Tibial artery (tissue), 4 donors: Measurements from ENCODE around the gene DCAF7.

Experiments
- DNase-seq, 2 donors: peaks; one replicate each; pipeline ENCODE4 v3.0.0-alpha.2; 2019
- H3K27ac ChIP-seq, 2 donors: fragments of 200-600 bp; sonication (generic) in 1 of 2; 1 replicate in 1 of 2; 2 replicates in 1 of 2; pipeline ENCODE4 v1.5.1; 2018 to 2019; ENCODE audit warnings: mild to moderate bottlenecking in 1 of 2
- H3K27me3 ChIP-seq, 2 donors: fragments of 200-600 bp; sonication (generic) in 1 of 2; one replicate each; pipeline versions ENCODE4 v1.5.1 to v1.6.0; 2016 to 2019
- H3K36me3 ChIP-seq, 3 donors: fragments of 200-600 bp; sonication (generic) in 2 of 3; one replicate each; pipeline ENCODE4 v1.5.1; 2016 to 2019; ENCODE audit warnings: mild to moderate bottlenecking in 2 of 3
- H3K4me1 ChIP-seq, 4 donors: fragments of 200-600 bp; sonication (generic) in 2 of 4; 1 replicate in 3 of 4; 2 replicates in 1 of 4; pipeline ENCODE4 v1.5.1; 2016 to 2019
- H3K4me3 ChIP-seq, 2 donors: fragments of 200-600 bp; sonication (generic) in 1 of 2; 1 replicate in 1 of 2; 2 replicates in 1 of 2; pipeline ENCODE4 v1.5.1; 2018 to 2019; ENCODE audit warnings: mild to moderate bottlenecking in 2 of 2
- H3K9me3 ChIP-seq, 3 donors: fragments of 200-600 bp; sonication (generic) in 1 of 3; one replicate each; pipeline ENCODE4 v1.5.1; 2016 to 2019
- intact Hi-C: fragments of 100-400 bp; cut with DNase I; formaldehyde crosslinking; loops from one replicate; pipeline ENCODE4 v1.15.0; 2023; ENCODE audit warnings: low total_unique reads
- TF ChIP-seq, protein P1 (sequence below), 2 experiments: fragments of 200-600 bp in 1 of 2; fragments of 450-650 bp in 1 of 2; IDR thresholded peaks; one replicate each; pipeline ENCODE4 v1.5.1; 2017 to 2019; ENCODE audit warnings: antibody characterized with exemption in 2 of 2, mild to moderate bottlenecking in 1 of 2, moderate library complexity in 1 of 2

Gene DCAF7

DNA sequence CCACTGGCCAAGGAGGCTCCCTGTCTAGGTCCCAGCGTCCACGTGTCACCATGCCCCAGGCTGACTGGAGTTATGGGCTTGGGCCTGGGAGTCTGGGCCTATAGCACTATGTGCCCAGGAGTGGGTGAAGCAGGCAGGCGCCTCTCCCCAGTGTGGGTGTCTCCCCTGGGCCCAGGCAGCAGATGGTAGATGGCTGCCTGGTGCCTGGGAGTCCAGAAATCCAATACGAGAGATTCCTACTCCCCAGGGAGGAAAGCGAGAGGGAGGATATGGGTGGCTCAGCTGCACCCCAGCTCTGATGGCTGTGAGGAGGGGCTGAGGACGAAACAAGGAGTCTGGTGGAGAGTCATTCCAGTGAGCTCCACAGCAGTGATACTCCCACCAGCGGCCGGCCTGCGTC, 22.1 kb upstream of the DCAF7 start:
- TF ChIP-seq, protein P1, sequence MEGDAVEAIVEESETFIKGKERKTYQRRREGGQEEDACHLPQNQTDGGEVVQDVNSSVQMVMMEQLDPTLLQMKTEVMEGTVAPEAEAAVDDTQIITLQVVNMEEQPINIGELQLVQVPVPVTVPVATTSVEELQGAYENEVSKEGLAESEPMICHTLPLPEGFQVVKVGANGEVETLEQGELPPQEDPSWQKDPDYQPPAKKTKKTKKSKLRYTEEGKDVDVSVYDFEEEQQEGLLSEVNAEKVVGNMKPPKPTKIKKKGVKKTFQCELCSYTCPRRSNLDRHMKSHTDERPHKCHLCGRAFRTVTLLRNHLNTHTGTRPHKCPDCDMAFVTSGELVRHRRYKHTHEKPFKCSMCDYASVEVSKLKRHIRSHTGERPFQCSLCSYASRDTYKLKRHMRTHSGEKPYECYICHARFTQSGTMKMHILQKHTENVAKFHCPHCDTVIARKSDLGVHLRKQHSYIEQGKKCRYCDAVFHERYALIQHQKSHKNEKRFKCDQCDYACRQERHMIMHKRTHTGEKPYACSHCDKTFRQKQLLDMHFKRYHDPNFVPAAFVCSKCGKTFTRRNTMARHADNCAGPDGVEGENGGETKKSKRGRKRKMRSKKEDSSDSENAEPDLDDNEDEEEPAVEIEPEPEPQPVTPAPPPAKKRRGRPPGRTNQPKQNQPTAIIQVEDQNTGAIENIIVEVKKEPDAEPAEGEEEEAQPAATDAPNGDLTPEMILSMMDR (IDR thresholded peaks at IDR 0.05) = no peak
- Histone ChIP-seq H3K36me3 (no peaks in the 10 kb centered on the region), H3K27me3 (peaks cover 0 to 34% of the 10 kb centered on the region in 2 donors), H3K4me3 (no peak overlapping the region), H3K27ac (no peak overlapping the region), H3K4me1 (peaks cover 0 to 3% (median under 1%) of the 10 kb centered on the region in 4 donors), H3K9me3 (no peaks in the 10 kb centered on the region)
- DNase-seq = no peak
- intact Hi-C loops = no loop called here

DNA sequence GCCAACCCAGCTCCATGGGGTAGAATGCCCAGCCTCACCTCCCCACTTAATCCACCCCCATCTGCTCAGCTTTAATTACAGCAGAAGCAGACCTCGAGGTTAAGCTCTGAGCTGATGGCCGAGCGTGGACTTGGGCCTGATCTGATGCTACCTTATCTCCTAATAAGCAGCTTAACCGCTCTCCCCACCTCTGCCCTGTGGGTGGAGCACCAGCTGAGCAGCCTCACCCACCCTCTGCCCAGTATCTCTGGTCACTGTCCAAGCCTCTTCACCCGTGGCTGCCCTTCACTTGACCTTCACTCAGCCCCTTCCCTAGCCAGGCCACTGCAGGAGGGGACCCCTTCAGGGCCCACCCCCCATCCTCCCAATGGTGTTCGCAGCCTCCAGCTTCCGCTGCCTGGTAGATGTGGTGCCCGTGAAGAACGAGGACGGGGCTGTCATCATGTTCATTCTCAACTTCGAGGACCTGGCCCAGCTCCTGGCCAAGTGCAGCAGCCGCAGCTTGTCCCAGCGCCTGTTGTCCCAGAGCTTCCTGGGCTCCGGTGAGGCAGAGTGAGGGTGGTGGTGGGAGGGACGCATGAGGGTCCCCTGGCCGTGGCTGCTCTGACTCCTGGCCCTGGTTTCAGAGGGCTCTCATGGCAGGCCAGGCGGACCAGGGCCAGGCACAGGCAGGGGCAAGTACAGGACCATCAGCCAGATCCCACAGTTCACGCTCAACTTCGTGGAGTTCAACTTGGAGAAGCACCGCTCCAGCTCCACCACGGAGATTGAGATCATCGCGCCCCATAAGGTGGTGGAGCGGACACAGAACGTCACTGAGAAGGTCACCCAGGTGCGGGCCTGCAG, 20.3 kb upstream of the DCAF7 start:
- Histone ChIP-seq H3K4me1 (no peaks in the 10 kb centered on the region), H3K36me3 (no peaks in the 10 kb centered on the region), H3K4me3 (no peak overlapping the region), H3K27ac (no peak overlapping the region), H3K27me3 (peaks cover 0 to 25% of the 10 kb centered on the region in 2 donors), H3K9me3 (no peaks in the 10 kb centered on the region)
- TF ChIP-seq, protein P1 (IDR thresholded peaks at IDR 0.05) = no peak
- no peak for DNase-seq
- intact Hi-C loops = no loop called here

DNA sequence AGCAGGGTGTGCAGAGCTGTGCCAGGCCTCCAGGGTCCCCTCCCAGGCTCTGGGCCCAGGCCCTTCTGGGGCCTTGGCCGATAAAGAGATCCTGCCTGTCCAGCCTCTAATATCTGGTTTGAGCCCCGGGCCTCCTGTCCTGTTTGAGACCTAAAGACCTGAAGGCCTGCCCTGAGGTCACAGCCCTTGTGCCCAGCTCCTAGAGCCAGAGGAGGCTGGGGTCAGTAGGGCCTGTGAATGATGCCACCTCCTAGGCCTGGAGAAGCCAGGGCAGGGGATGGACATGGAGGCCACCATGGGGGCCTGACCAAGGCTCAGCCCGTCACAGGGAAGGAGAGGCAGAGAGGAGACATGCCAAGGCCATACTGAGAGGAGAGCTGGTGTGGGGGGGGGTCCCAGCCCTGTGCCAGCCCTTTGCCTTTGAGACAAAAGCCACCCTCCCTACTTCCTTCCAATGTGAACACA, 19.7 kb upstream of the DCAF7 start:
- TF ChIP-seq, protein P1 (IDR thresholded peaks at IDR 0.05) = no peak
- H3K4me1 ChIP-seq = no peaks in the 10 kb centered on the region
- no peak overlapping the region for H3K27ac ChIP-seq
- peaks cover 0 to 23% of the 10 kb centered on the region in 2 donors for H3K27me3 ChIP-seq
- no peak overlapping the region for H3K4me3 ChIP-seq
- no peaks in the 10 kb centered on the region for H3K9me3 ChIP-seq
- intact Hi-C loops = no loop called here
- no peak for DNase-seq
- H3K36me3 ChIP-seq = no peaks in the 10 kb centered on the region

DNA sequence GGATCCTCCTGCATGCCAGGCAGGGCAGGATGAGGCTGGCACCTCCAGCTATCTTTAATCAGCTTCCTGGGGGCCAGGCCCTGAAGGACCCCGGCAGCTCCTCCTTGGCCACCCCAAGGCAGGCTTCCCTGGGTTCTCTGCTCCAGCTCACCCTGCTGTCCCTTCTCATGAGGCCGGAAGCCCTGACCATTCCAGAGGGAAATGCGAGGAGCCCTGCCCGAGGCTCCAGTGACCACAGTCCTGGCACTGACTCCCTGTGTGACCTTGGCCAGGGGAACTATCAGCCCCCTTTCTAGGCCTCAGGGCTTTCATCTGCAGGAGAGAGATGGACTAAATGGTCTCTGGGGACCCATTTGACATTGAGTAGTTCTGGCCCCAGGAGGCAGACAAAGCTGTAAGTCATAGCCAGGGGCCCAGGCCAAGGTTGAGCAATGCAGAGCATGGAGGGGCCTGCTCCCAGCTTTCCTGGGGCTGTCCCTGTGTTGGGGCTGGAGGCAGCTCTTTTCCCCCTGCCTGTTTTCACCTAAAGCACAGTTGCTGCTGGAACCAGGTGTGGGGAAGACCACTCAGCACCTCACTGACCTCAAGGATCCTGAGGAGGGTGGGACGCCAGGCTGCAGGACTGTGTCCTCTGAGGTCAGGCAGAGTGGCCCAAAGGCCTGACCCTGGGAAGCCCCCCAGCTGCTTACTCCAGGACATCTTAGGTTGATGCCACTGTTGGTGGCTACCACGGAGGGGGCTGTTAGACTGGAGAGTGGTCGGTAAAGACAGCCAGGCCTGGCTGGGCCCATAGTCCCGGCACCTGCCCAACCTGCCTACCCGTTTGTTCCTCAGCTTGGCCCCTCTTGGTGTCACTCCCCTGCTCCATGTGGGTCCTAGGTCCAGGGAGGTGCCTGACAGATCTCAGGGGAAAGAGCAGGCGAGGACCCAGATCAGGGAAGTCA, 19.0 kb upstream of the DCAF7 start:
- Histone ChIP-seq H3K27me3 (peaks cover 0 to 22% of the 10 kb centered on the region in 2 donors), H3K27ac (no peak overlapping the region), H3K36me3 (no peaks in the 10 kb centered on the region), H3K9me3 (no peaks in the 10 kb centered on the region), H3K4me1 (no peaks in the 10 kb centered on the region), H3K4me3 (no peak overlapping the region)
- no peak for DNase-seq
- intact Hi-C loops = no loop called here
- TF ChIP-seq, protein P1 (IDR thresholded peaks at IDR 0.05) = no peak

DNA sequence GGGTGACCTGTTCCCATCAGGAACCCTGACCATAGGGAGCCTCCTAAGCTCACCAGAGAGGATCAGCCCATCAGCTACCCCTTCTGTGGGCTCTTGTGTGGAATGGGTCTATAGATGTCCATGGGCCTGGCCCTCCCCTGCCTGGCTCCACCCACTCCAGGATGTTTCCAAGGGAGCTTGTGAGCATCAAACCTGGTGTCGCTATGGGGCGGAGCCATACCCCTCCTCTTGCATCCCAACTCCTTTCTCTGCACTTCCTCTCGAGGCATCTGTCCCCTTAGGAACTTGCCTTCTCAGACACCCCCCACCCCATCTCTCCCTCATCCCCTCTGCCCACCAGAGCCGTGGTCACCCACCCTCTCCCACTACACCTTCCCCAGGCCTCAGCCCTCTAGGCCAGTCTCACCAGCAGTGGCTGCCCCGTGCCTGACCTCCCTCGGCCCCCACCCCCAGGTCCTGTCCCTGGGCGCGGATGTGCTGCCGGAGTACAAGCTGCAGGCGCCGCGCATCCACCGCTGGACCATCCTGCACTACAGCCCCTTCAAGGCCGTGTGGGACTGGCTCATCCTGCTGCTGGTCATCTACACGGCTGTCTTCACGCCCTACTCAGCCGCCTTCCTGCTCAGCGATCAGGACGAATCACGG, 16.7 kb upstream of the DCAF7 start:
- DNase-seq = no peak
- H3K27ac ChIP-seq = no peak overlapping the region
- peaks cover 0 to 9% (median 7%) of the 10 kb centered on the region in 4 donors for H3K4me1 ChIP-seq
- H3K27me3 ChIP-seq = peaks cover 0 to 33% of the 10 kb centered on the region in 2 donors
- intact Hi-C loops = no loop called here
- no peaks in the 10 kb centered on the region for H3K9me3 ChIP-seq
- H3K36me3 ChIP-seq = no peaks in the 10 kb centered on the region
- TF ChIP-seq, protein P1 (IDR thresholded peaks at IDR 0.05) = no peak
- no peak overlapping the region for H3K4me3 ChIP-seq
